Spleen (tissue), 7 donors: ENCODE results near the gene CYGB.

ENCODE experiments used
- POLR2A ChIP-seq, 3 donors: fragments of 450-650 bp; IDR thresholded peaks; one replicate each; pipeline ENCODE4 v1.5.1; 2017; ENCODE audit warnings: antibody characterized with exemption in 3 of 3, mild to moderate bottlenecking in 1 of 3
- TF ChIP-seq, protein P1 (sequence below), 11 experiments: fragments of 200-600 bp in 7 of 11; fragments of 450-650 bp in 4 of 11; sonication (generic) in 4 of 11; IDR thresholded peaks in 8 of 11; conservative IDR thresholded peaks in 3 of 11; 1 replicate in 7 of 11; 2 replicates in 4 of 11; pipeline versions ENCODE4 v1.4.0 to v1.8.0; 2016 to 2021; ENCODE audit warnings: antibody characterized with exemption in 11 of 11, inconsistent platforms in 4 of 11, mild to moderate bottlenecking in 1 of 11
- donor health status: DM: no; HTN: no; CAD: no; lungs with moderate emphysema.
- donor health status: DM: no; HTN: no; CAD: no.
- donor health status: DM: no; HTN: no; CAD: no.

DNA sequence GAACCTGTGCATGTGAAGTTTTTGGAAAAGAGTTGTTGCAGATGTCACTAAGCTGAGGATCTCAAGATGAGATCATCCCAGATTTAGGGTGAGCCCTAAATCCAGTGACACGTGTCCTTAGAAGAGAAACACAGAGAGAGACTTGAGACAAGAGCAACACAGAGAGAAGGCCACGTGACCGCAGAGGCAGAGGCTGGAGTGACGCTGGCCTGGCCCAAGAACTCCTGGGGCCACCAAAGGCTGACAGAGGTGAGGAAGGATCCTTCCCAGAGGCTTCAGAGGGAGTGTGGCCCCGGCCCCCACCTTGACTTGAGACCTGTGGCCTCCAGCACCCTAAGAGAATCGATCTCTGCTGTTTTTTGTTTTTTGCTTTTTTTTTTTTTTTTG is 24.2 kb downstream of the CYGB start:
- TF ChIP-seq POLR2A (IDR thresholded peaks at IDR 0.05): no peak
- TF ChIP-seq, protein P1, sequence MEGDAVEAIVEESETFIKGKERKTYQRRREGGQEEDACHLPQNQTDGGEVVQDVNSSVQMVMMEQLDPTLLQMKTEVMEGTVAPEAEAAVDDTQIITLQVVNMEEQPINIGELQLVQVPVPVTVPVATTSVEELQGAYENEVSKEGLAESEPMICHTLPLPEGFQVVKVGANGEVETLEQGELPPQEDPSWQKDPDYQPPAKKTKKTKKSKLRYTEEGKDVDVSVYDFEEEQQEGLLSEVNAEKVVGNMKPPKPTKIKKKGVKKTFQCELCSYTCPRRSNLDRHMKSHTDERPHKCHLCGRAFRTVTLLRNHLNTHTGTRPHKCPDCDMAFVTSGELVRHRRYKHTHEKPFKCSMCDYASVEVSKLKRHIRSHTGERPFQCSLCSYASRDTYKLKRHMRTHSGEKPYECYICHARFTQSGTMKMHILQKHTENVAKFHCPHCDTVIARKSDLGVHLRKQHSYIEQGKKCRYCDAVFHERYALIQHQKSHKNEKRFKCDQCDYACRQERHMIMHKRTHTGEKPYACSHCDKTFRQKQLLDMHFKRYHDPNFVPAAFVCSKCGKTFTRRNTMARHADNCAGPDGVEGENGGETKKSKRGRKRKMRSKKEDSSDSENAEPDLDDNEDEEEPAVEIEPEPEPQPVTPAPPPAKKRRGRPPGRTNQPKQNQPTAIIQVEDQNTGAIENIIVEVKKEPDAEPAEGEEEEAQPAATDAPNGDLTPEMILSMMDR (IDR thresholded peaks at IDR 0.05 in 8 of 11, conservative IDR thresholded peaks at IDR 0.05 in 3 of 11): no peak
